Measurements from ENCODE around the gene WASF2. TPM values are rescaled to one million over a fixed set of nuclear protein-coding genes. Genes with fewer than 3 reads are reported as not detected.

Gene WASF2
- total RNA-seq, 2 experiments from 2014 or later: 119 to 121 TPM

DNA sequence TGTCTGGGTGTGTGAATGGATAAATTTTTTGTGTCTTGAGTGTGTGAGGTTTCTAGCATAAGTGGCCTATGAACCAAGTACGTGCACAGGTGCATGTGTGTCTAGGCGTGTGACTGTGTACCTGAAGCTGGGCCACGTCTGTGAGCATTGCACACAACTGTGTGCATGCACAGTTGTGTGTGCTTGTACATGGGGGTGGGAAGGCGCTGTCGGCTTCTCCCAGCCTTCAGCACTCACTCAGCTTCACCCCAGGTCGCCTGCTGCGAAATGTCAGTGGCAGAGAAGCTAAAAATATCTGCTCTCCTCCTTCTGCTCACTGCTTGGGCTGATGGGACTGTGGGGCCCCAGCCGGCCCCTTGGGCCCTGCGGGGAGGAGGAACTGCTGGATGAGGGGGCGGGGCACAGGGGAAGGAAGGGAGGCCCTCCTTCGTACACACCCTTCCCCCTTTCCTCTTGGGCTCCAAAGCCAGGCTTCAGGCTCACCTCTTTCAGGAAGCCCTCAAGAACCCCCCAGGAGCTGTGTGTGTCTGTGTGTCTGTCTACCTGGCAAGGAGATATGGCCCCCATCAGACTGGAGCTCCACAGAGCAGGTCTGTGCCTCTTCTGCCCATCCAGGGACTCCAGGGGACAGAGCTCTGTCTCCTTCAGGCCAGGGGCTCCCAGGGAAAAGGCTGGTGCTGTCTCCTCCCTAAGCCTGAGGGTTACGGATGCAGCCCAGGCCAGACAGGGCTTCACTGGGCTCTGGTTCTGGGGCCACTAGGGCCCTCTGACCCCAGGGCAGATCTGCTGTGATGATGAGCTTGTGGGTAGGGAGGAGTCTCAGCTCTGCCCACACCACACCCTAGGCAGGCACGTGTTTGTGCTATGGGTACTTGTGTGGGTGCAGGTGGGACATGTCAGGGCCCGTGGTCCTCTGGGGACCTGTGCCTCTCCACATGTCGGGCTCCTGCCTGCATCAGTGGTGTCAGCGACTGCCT lies 35.6 kb upstream of the WASF2 start:
- H3K36me3 ChIP-seq (ENCODE audit: insufficient read depth, low read length): no peaks in the 10 kb centered on the region
- peaks cover 82% of the 10 kb centered on the region for H3K4me1 ChIP-seq (ENCODE audit: insufficient read depth, low read length)
- ChIA-PET CTCF (interaction anchor here (1.1 to 3.8 kb wide), 3 partner anchors 32 to 144 kb away, joined by 3 to 31 read pairs (median 5); no protein-coding TSS in a partner anchor), POLR2A (interaction anchor here (1.1 to 3.9 kb wide), 7 partner anchors 31 to 144 kb away, joined by 3 to 26 read pairs (median 6); partner anchors contain the start of genes AHDC1 and WASF2)
- Mint-ChIP-seq H3K27me3 (no peaks in the 10 kb centered on the region), H3K4me1 (ENCODE audit: low read depth) (peaks cover 85% of the 10 kb centered on the region), H3K4me3 (peak overlapping the region; percentile 68), H3K9me3 (no peaks in the 10 kb centered on the region), H3K27ac (peak overlapping the region; percentile 96), H3K36me3 (ENCODE audit: low read depth) (peaks cover 22% of the 10 kb centered on the region)
- peak overlapping the region; percentile 45 for H3K4me3 ChIP-seq (ENCODE audit: low read length)
- intact Hi-C loops (cut with DNase I, micrococcal nuclease): loop anchor here in 1 of 2 experiments (10.0 kb wide), 1 partner anchor 139 kb away; no protein-coding TSS in a partner anchor
- peak in 12 of 14 experiments; percentile 18 to 73 (median 53) for DNase-seq
- peak overlapping the region; percentile 30 to 75 for H3K27ac ChIP-seq (ENCODE audit: low read depth in 1 of 2, low read length in 2 of 2)
- peak; percentile 7 for ATAC-seq (ENCODE audit: poor library complexity)
- no peaks in the 10 kb centered on the region for H3K27me3 ChIP-seq (ENCODE audit: control insufficient read depth in 1 of 2, insufficient read depth in 2 of 2, low read length in 2 of 2)
- TF ChIP-seq CTCF (IDR thresholded peaks at IDR 0.05): no peak
- no peaks in the 10 kb centered on the region for H3K9me3 ChIP-seq (ENCODE audit: control insufficient read depth in 1 of 2, insufficient read depth in 1 of 2, low read length in 2 of 2)

DNA sequence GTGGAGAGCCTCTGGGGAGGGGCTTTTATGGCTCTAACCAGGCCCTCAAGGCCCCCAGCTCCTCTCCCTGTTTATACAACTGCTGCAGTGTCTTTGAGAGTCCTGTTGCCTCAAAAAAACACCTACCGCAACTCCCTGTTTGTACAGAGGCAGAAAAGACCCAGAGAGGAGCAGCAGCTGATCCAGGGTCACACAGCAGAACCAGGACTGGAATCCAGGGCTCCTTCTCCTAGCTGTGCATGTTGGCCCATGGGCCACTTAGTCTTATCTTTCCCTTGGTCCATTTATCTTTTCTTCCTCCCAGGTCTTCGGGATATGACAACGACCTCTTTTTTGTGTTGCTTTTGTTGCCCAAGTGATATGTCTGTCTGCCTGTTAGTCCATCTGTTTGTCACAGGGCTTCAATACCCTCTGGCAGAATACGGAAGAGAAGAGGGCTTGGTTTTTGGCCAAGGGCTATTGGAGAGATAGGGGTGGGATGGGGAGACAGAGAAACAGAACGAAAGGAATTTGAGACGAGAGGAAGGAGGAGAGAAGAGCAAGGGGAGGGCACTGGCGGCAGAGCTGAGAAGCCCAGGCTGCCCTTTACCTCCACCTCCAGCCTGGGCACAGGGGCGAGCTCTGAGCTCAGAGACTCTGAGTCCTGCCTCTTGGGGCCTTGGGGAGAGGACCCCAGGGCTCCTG lies 33.5 kb upstream of the WASF2 start:
- peaks cover 83% of the 10 kb centered on the region for H3K4me1 Mint-ChIP-seq (ENCODE audit: low read depth)
- Histone ChIP-seq H3K9me3 (ENCODE audit: control insufficient read depth in 1 of 2, insufficient read depth in 1 of 2, low read length in 2 of 2) (no peaks in the 10 kb centered on the region), H3K4me3 (ENCODE audit: low read length) (peak overlapping the region; percentile 59), H3K4me1 (ENCODE audit: insufficient read depth, low read length) (peaks cover 88% of the 10 kb centered on the region), H3K27ac (ENCODE audit: low read depth in 1 of 2, low read length in 2 of 2) (peak overlapping the region; percentile 67 to 86), H3K27me3 (ENCODE audit: control insufficient read depth in 1 of 2, insufficient read depth in 2 of 2, low read length in 2 of 2) (no peaks in the 10 kb centered on the region), H3K36me3 (ENCODE audit: insufficient read depth, low read length) (no peaks in the 10 kb centered on the region)
- peak overlapping the region; percentile 91 for H3K4me3 Mint-ChIP-seq
- CTCF ChIA-PET: interaction anchor here (0.7 to 3.8 kb wide), 14 partner anchors 27 to 223 kb away, joined by 3 to 31 read pairs (median 4); partner anchors contain the start of genes AHDC1 and FAM76A
- H3K9me3 Mint-ChIP-seq: no peaks in the 10 kb centered on the region
- ATAC-seq (ENCODE audit: poor library complexity) (no peak), DNase-seq (no peak)
- H3K27me3 Mint-ChIP-seq: no peaks in the 10 kb centered on the region
- peaks cover 10% of the 10 kb centered on the region for H3K36me3 Mint-ChIP-seq (ENCODE audit: low read depth)
- intact Hi-C loops (cut with DNase I, micrococcal nuclease): loop anchor here (1.0 to 10.0 kb wide), 8 partner anchors 33 to 141 kb away; partner anchors contain the start of gene WASF2 (in 1 of the 2)
- TF ChIP-seq CTCF (IDR thresholded peaks at IDR 0.05): peak; percentile 18
- POLR2A ChIA-PET: interaction anchor here (0.5 to 2.5 kb wide), 14 partner anchors 33 to 149 kb away, joined by 3 to 21 read pairs (median 4); partner anchors contain the start of genes AHDC1, IFI6 and WASF2
- peak overlapping the region; percentile 96 for H3K27ac Mint-ChIP-seq

Data from CD4-positive, alpha-beta T cell (primary cell).